ENCODE results near the gene GTPBP3.
"Not testable (repeated sequence)": the region's sequence is repeated elsewhere in the genome, so short reads cannot be mapped to it uniquely, and the experiment has no call there.

The GTPBP3 gene

GRCh38 chr19:17336872-17337674 is at the start of gene GTPBP3:
GTPBP3 (plus strand) TSS chr19:17337553; CDS start chr19:17337612, 59 bp downstream.
- peak; percentile 99 for DNase-seq

GRCh38 chr19:17289489-17289888 is 47.9 kb upstream of the GTPBP3 start:
- DNase-seq = no peak

- DNase-seq = no peak
Measured at GRCh38 chr19:17292301-17293074, 44.9 kb upstream of the GTPBP3 start.

- DNase-seq = no peak
Measured at GRCh38 chr19:17293605-17294004, 43.7 kb upstream of the GTPBP3 start.

- no peak for DNase-seq
Measured at GRCh38 chr19:17294051-17294891, 43.1 kb upstream of the GTPBP3 start.

- not testable (repeated sequence) for DNase-seq
Measured at GRCh38 chr19:17295551-17295950, 41.8 kb upstream of the GTPBP3 start.

- no peak for DNase-seq
Measured at GRCh38 chr19:17296273-17296672, 41.1 kb upstream of the GTPBP3 start.

- DNase-seq = no peak
Measured at GRCh38 chr19:17296976-17297375, 40.4 kb upstream of the GTPBP3 start.

GRCh38 chr19:17300992-17301619 is 36.2 kb upstream of the GTPBP3 start:
- no peak for DNase-seq

GRCh38 chr19:17302391-17303166 is 34.8 kb upstream of the GTPBP3 start:
- DNase-seq = no peak

- peak; percentile 93 for DNase-seq
Measured at GRCh38 chr19:17303167-17303939, 34.0 kb upstream of the GTPBP3 start, which contains the start of gene ABHD8. ABHD8 (minus strand) TSS chr19:17303425; CDS start chr19:17301616, 1,809 bp downstream.

- no peak for DNase-seq
Measured at GRCh38 chr19:17303940-17304267, 33.4 kb upstream of the GTPBP3 start.

GRCh38 chr19:17304386-17305215 is 32.8 kb upstream of the GTPBP3 start:
- no peak for DNase-seq

GRCh38 chr19:17305216-17305516 is 32.2 kb upstream of the GTPBP3 start:
- no peak for DNase-seq

- DNase-seq = peak; percentile 99
Measured at GRCh38 chr19:17305517-17306284, 31.7 kb upstream of the GTPBP3 start, which contains the start of gene MRPL34. MRPL34 (plus strand) TSS chr19:17305872; CDS start chr19:17305893, 21 bp downstream.

- DNase-seq = peak; percentile 38
Measured at GRCh38 chr19:17306285-17306714, 31.1 kb upstream of the GTPBP3 start.

GRCh38 chr19:17307876-17308377 is 29.4 kb upstream of the GTPBP3 start:
- no peak for DNase-seq

GRCh38 chr19:17309198-17309964 is 28.0 kb upstream of the GTPBP3 start, which contains the start of gene DDA1:
DDA1 (plus strand) TSS chr19:17309563; CDS start chr19:17309655, 92 bp downstream.
- DNase-seq = peak; percentile 99

Measured in NCI-H1092 treated with DMSO at 0.1 percent for 48 hours (cell line).